ENCODE measurements around the gene SGCE. TPM values are rescaled to one million over a fixed set of nuclear protein-coding genes. Genes with fewer than 3 reads are reported as not detected.

SGCE gene
- total and polyA plus RNA-seq, 10 donors = 9.6 to 93.7 (median 45.0) TPM

- Histone ChIP-seq H3K36me3 (peaks cover 0 to 22% (median 0%) of the 10 kb centered on the region in 6 donors), H3K9me3 (no peaks in the 10 kb centered on the region), H3K4me1 (no peaks in the 10 kb centered on the region), H3K27me3 (replicated peaks in 1 of 7) (no peaks in the 10 kb centered on the region), H3K4me3 (no peak overlapping the region), H3K27ac (no peak overlapping the region)
- intact Hi-C loops (cut with DNase I; ENCODE audit: low total_unique reads) = no loop called here
- DNase-seq = no peak
- WGBS, 5 donors = 93 to 98% (median 96%) methylated on average over 1 of the region's 1 CpG
- TF ChIP-seq CTCF (IDR thresholded peaks at IDR 0.05 in 8 of 11, conservative IDR thresholded peaks at IDR 0.05 in 3 of 11) = no peak
- TF ChIP-seq POLR2AphosphoS5 (IDR thresholded peaks at IDR 0.05) = no peak
- no peak for TF ChIP-seq POLR2A (IDR thresholded peaks at IDR 0.05)
These were observed 71.8 kb downstream of the SGCE start for GRCh38 chr7:94584113-94584512.

GRCh38 chr7:94580601-94581000 is 75.3 kb downstream of the SGCE start:
- WGBS, 5 donors = 82 to 89% (median 88%) methylated on average over 1 of the region's 1 CpG
- H3K27ac ChIP-seq = no peak overlapping the region

GRCh38 chr7:94579470-94579869 is 76.5 kb downstream of the SGCE start:
- Histone ChIP-seq H3K27me3 (replicated peaks in 1 of 7) (no peaks in the 10 kb centered on the region), H3K27ac (no peak overlapping the region), H3K4me1 (no peaks in the 10 kb centered on the region), H3K9me3 (peaks cover 0 to 22% (median 19%) of the 10 kb centered on the region in 8 donors), H3K36me3 (peaks cover 0 to 56% (median 10%) of the 10 kb centered on the region in 6 donors), H3K4me3 (no peak overlapping the region)
- WGBS, 5 donors = 87 to 96% (median 92%) methylated on average over 2 of the region's 2 CpGs
- TF ChIP-seq CTCF (IDR thresholded peaks at IDR 0.05 in 8 of 11, conservative IDR thresholded peaks at IDR 0.05 in 3 of 11) = no peak
- intact Hi-C loops (cut with DNase I; ENCODE audit: low total_unique reads) = no loop called here
- DNase-seq = no peak

More at GRCh38 chr7:94580601-94581000, 75.3 kb downstream of the SGCE start:
- Histone ChIP-seq H3K27me3 (replicated peaks in 1 of 7) (no peaks in the 10 kb centered on the region), H3K4me1 (no peaks in the 10 kb centered on the region), H3K36me3 (peaks cover 0 to 44% (median 4%) of the 10 kb centered on the region in 6 donors), H3K9me3 (peaks cover 0 to 11% (median 7%) of the 10 kb centered on the region in 8 donors), H3K4me3 (no peak overlapping the region)
- intact Hi-C loops (cut with DNase I; ENCODE audit: low total_unique reads) = no loop called here
- no peak for TF ChIP-seq POLR2A (IDR thresholded peaks at IDR 0.05)
- no peak for TF ChIP-seq CTCF (IDR thresholded peaks at IDR 0.05 in 8 of 11, conservative IDR thresholded peaks at IDR 0.05 in 3 of 11)
- TF ChIP-seq POLR2AphosphoS5 (IDR thresholded peaks at IDR 0.05) = no peak
- DNase-seq = no peak

GRCh38 chr7:94578614-94579013 is 77.3 kb downstream of the SGCE start:
- no peaks in the 10 kb centered on the region for H3K27me3 ChIP-seq (replicated peaks in 1 of 7)
- TF ChIP-seq POLR2A (IDR thresholded peaks at IDR 0.05) (no peak), POLR2AphosphoS5 (IDR thresholded peaks at IDR 0.05) (no peak), CTCF (IDR thresholded peaks at IDR 0.05 in 8 of 11, conservative IDR thresholded peaks at IDR 0.05 in 3 of 11) (no peak)
- H3K27ac ChIP-seq = no peak overlapping the region
- H3K36me3 ChIP-seq = peaks cover 0 to 60% (median 11%) of the 10 kb centered on the region in 6 donors
- peaks cover 2 to 30% (median 27%) of the 10 kb centered on the region in 8 donors for H3K9me3 ChIP-seq
- H3K4me3 ChIP-seq = no peak overlapping the region
- DNase-seq = no peak
- H3K4me1 ChIP-seq = no peaks in the 10 kb centered on the region
- intact Hi-C loops (cut with DNase I; ENCODE audit: low total_unique reads) = no loop called here
